ENCODE results near the gene PAK6. TPM values are rescaled to one million over a fixed set of nuclear protein-coding genes. Genes with fewer than 3 reads are reported as not detected.
A peak's percentile ranks its signal among the peaks of the same experiment; 100 is the strongest.

PAK6 gene
- total and polyA plus RNA-seq, 9 of the 15 experiments (the other 6 are each of a cell fraction or from before 2014, with no cell fraction given) = 0.03 to 0.74 (median 0.16) TPM; not detected in 2

DNA sequence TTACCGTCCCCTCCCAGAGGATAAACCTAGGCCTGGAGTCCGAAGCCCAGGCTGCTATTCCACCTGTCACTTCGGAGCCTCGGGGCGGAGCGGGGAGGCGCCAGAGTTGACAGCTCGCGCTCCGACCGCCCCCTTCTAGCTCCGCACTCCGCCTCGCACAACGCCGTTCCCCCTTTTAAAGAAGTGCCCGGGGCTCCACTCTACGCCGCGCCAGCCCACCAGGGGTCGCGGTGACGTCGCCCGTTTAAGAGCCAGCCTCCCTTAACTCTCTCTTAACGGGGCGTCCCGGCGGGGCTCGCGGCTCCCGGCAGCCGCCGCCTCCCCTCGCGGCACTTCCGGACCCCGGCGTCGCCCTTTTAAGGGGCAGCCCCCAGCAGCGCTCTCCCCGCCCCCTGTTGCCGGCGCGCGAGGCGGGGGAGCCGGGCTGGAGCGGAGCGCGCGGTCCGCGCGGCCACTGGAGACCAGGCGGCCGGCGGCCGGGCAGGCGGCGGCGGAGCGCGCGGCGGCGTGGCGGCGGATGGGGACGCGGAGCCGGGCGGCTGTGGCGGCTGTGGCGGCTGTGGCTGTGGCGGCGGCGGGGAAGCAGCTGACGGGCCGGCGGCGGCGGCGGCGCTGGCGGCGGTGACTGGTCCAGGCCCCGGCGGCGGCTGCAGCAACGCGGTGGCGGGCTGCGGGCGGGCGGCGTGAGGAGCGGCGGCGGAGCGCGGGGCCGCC is 84.5 kb downstream of the PAK6 start, which contains the start of gene INAFM2 (continued):
- TF ChIP-seq, protein P1, sequence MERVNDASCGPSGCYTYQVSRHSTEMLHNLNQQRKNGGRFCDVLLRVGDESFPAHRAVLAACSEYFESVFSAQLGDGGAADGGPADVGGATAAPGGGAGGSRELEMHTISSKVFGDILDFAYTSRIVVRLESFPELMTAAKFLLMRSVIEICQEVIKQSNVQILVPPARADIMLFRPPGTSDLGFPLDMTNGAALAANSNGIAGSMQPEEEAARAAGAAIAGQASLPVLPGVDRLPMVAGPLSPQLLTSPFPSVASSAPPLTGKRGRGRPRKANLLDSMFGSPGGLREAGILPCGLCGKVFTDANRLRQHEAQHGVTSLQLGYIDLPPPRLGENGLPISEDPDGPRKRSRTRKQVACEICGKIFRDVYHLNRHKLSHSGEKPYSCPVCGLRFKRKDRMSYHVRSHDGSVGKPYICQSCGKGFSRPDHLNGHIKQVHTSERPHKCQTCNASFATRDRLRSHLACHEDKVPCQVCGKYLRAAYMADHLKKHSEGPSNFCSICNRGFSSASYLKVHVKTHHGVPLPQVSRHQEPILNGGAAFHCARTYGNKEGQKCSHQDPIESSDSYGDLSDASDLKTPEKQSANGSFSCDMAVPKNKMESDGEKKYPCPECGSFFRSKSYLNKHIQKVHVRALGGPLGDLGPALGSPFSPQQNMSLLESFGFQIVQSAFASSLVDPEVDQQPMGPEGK (CRISPR knock-in tag; IDR thresholded peaks at IDR 0.05; ENCODE audit: borderline replicate concordance) = no peak
- TF ChIP-seq SRSF7 (optimal IDR thresholded peaks at IDR 0.05; ENCODE audit: low read depth, low read length) (no peak), TRIM25 (IDR thresholded peaks at IDR 0.05; ENCODE audit: borderline replicate concordance) (no peak), ZNF12 (CRISPR knock-in tag; IDR thresholded peaks at IDR 0.05) (no peak), PTRF (tag; IDR thresholded peaks at IDR 0.05) (no peak), ZNF785 (CRISPR knock-in tag; IDR thresholded peaks at IDR 0.05) (no peak), TCF7 (IDR thresholded peaks at IDR 0.05; ENCODE audit: borderline replicate concordance) (no peak), PURB (CRISPR knock-in tag; IDR thresholded peaks at IDR 0.05; ENCODE audit: low read depth) (no peak), ARID4B (CRISPR knock-in tag; IDR thresholded peaks at IDR 0.05) (peak; percentile 88), SRSF3 (IDR thresholded peaks at IDR 0.05; ENCODE audit: insufficient read depth, low read length) (no peak), SMARCB1 (IDR thresholded peaks at IDR 0.05; ENCODE audit: insufficient read length, low read depth) (no peak), PYGO2 (tag; IDR thresholded peaks at IDR 0.05) (no peak), ZNF175 (CRISPR knock-in tag; IDR thresholded peaks at IDR 0.05; ENCODE audit: low read depth) (no peak), ZNF699 (CRISPR knock-in tag; IDR thresholded peaks at IDR 0.05; ENCODE audit: insufficient replicate concordance) (no peak), CEBPG (CRISPR knock-in tag; IDR thresholded peaks at IDR 0.05) (no peak; the same call in 1 of the 2 replicates), CEBPG (tag; conservative IDR thresholded peaks at IDR 0.05 in 1 of 2, IDR thresholded peaks at IDR 0.05 in 1 of 2) (no peak), HNRNPK (IDR thresholded peaks at IDR 0.05; ENCODE audit: low read depth, low read length, poor library complexity, severe bottlenecking) (no peak), FIP1L1 (IDR thresholded peaks at IDR 0.05; ENCODE audit: low read depth, low read length, poor library complexity, severe bottlenecking) (no peak)

All from K562 (cell line).